Caco-2 (cell line): ENCODE data around the gene SMR3A. TPM values are rescaled to one million over a fixed set of nuclear protein-coding genes. Genes with fewer than 3 reads are reported as not detected.

Experiments used
- BruUV-seq: library from RNA; stranded (reverse); fragments of 400-500 nt; replicated peaks from 2 replicates; lab custom pipeline; 2021; lab: Mats Ljungman, UMichigan
- CTCF ChIA-PET: fragments of 300-600 bp; sonication (Branson Sonifier 250); formaldehyde crosslinking; loops from one replicate; lab custom pipeline; 2022; ENCODE audit warnings: antibody characterized with exemption; lab: Charles Lee
- POLR2A ChIA-PET: fragments of 300-600 bp; sonication (Branson Sonifier 250); formaldehyde crosslinking; loops from one replicate; lab custom pipeline; 2022; ENCODE audit warnings: antibody characterized with exemption; lab: Charles Lee
- DNase-seq, 2 experiments: peaks; one replicate each; pipeline versions ENCODE4 v3.0.0 to v3.0.0-alpha.2; 2020 to 2022
- H3K27me3 ChIP-seq: replicated peaks from 2 replicates; pipeline ENCODE4 v1.6.0; 2011; ENCODE audit warnings: low read length; ENCODE audit not compliant: control insufficient read depth, insufficient read depth
- H3K36me3 ChIP-seq: 2 replicates; pipeline ENCODE4 v1.5.1; 2011; ENCODE audit warnings: low read length; ENCODE audit not compliant: control insufficient read depth, insufficient read depth
- H3K4me1 ChIP-seq: fragments of 250-450 bp; sonication (Bioruptor Pico); 2 replicates; pipeline ENCODE4 v1.5.1; 2020; ENCODE audit warnings: mild to moderate bottlenecking
- H3K4me3 ChIP-seq: 2 replicates; pipeline ENCODE4 v1.5.1; 2011; ENCODE audit warnings: low read depth, mild to moderate bottlenecking, control low read depth, low read length
- H3K9me3 ChIP-seq: fragments of 250-450 bp; sonication (Bioruptor Pico); 2 replicates; pipeline ENCODE4 v1.5.1; 2020; ENCODE audit warnings: mild to moderate bottlenecking, moderate library complexity
- H3K27ac Mint-ChIP-seq: one replicate; pipeline ENCODE4 v1.8.0; 2022; ENCODE audit warnings: mixed read lengths; ENCODE audit not compliant: unreplicated experiment
- H3K27me3 Mint-ChIP-seq: one replicate; pipeline ENCODE4 v1.8.0; 2022; ENCODE audit warnings: mixed read lengths; ENCODE audit not compliant: insufficient read depth, unreplicated experiment
- H3K36me3 Mint-ChIP-seq: one replicate; pipeline ENCODE4 v1.8.0; 2022; ENCODE audit warnings: mild to moderate bottlenecking, mixed read lengths; ENCODE audit not compliant: insufficient read depth, unreplicated experiment
- H3K4me1 Mint-ChIP-seq: one replicate; pipeline ENCODE4 v1.8.0; 2022; ENCODE audit warnings: low read depth, mixed read lengths; ENCODE audit not compliant: unreplicated experiment
- H3K4me3 Mint-ChIP-seq: one replicate; pipeline ENCODE4 v1.8.0; 2022; ENCODE audit warnings: mild to moderate bottlenecking, moderate library complexity, mixed read lengths; ENCODE audit not compliant: unreplicated experiment
- H3K9me3 Mint-ChIP-seq: one replicate; pipeline ENCODE4 v1.8.0; 2022; ENCODE audit warnings: mixed read lengths; ENCODE audit not compliant: unreplicated experiment
- intact Hi-C: fragments of 100-400 bp; cut with micrococcal nuclease; formaldehyde crosslinking; loops from one replicate; pipeline ENCODE4 v1.10.0; 2022; ENCODE audit not compliant: unreplicated experiment
- total RNA-seq: library from RNA; stranded (reverse); gene quantifications from 2 replicates; pipeline ENCODE4 v1.2.3, GENCODE V29; 2022
- TF ChIP-seq, protein P1 (sequence below), 2 experiments: fragments of 200-600 bp in 1 of 2; IDR thresholded peaks; 1 replicate in 1 of 2; 2 replicates in 1 of 2; pipeline versions ENCODE4 v1.5.1 to v1.8.0; 2011 to 2022; ENCODE audit warnings: antibody characterized with exemption in 1 of 2, control low read depth in 1 of 2, inconsistent platforms in 1 of 2, low read depth in 1 of 2, low read length in 1 of 2, mild to moderate bottlenecking in 1 of 2, moderate library complexity in 1 of 2; ENCODE audit not compliant: insufficient read depth in 1 of 2, severe bottlenecking in 1 of 2, unreplicated experiment in 1 of 2

The SMR3A gene
- total RNA-seq, 1 experiment from 2014 or later: not detected

GRCh38 chr4:70326052-70326451, 34.5 kb upstream of the SMR3A start:
- Mint-ChIP-seq H3K4me3 (no peak overlapping the region), H3K4me1 (no peaks in the 10 kb centered on the region), H3K9me3 (no peaks in the 10 kb centered on the region), H3K27ac (no peak overlapping the region), H3K36me3 (no peaks in the 10 kb centered on the region), H3K27me3 (peaks cover 4% of the 10 kb centered on the region)
- no peak for DNase-seq
- Histone ChIP-seq H3K9me3 (no peaks in the 10 kb centered on the region), H3K4me1 (no peaks in the 10 kb centered on the region), H3K36me3 (no peaks in the 10 kb centered on the region), H3K27me3 (no peaks in the 10 kb centered on the region), H3K4me3 (no peak overlapping the region)
- intact Hi-C loops: no loop called here
- ChIA-PET POLR2A (no interaction called here), CTCF (no interaction called here)
- no TSS peak for BruUV-seq
- TF ChIP-seq, protein P1, sequence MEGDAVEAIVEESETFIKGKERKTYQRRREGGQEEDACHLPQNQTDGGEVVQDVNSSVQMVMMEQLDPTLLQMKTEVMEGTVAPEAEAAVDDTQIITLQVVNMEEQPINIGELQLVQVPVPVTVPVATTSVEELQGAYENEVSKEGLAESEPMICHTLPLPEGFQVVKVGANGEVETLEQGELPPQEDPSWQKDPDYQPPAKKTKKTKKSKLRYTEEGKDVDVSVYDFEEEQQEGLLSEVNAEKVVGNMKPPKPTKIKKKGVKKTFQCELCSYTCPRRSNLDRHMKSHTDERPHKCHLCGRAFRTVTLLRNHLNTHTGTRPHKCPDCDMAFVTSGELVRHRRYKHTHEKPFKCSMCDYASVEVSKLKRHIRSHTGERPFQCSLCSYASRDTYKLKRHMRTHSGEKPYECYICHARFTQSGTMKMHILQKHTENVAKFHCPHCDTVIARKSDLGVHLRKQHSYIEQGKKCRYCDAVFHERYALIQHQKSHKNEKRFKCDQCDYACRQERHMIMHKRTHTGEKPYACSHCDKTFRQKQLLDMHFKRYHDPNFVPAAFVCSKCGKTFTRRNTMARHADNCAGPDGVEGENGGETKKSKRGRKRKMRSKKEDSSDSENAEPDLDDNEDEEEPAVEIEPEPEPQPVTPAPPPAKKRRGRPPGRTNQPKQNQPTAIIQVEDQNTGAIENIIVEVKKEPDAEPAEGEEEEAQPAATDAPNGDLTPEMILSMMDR (IDR thresholded peaks at IDR 0.05; ENCODE audit: insufficient read depth in 1 of 2, low read depth in 1 of 2, low read length in 1 of 2, severe bottlenecking in 1 of 2, unreplicated experiment in 1 of 2): no peak

- Histone ChIP-seq H3K27me3 (no peaks in the 10 kb centered on the region), H3K4me1 (no peaks in the 10 kb centered on the region), H3K36me3 (no peaks in the 10 kb centered on the region), H3K9me3 (no peaks in the 10 kb centered on the region), H3K4me3 (no peak within 1 kb of the TSS)
- POLR2A ChIA-PET: no interaction called here
- H3K4me1 Mint-ChIP-seq: no peaks in the 10 kb centered on the region
- TF ChIP-seq, protein P1 (IDR thresholded peaks at IDR 0.05; ENCODE audit: insufficient read depth in 1 of 2, low read depth in 1 of 2, low read length in 1 of 2, severe bottlenecking in 1 of 2, unreplicated experiment in 1 of 2): no peak
- intact Hi-C loops: no loop called here
- CTCF ChIA-PET: no interaction called here
- H3K4me3 Mint-ChIP-seq: no peak within 1 kb of the TSS
- no peaks in the 10 kb centered on the region for H3K36me3 Mint-ChIP-seq
- H3K9me3 Mint-ChIP-seq: no peaks in the 10 kb centered on the region
- BruUV-seq: no TSS peak
- no peak for DNase-seq
- H3K27me3 Mint-ChIP-seq: peaks cover 14% of the 10 kb centered on the region
- no peak within 1 kb of the TSS for H3K27ac Mint-ChIP-seq
Observed at GRCh38 chr4:70334681-70335080, 25.9 kb upstream of the SMR3A start, which contains the start of gene CABS1. TSS of gene CABS1 (plus strand) at chr4:70334981. CDS start at chr4:70335040, 59 bp downstream.

- TF ChIP-seq, protein P1 (IDR thresholded peaks at IDR 0.05; ENCODE audit: insufficient read depth in 1 of 2, low read depth in 1 of 2, low read length in 1 of 2, severe bottlenecking in 1 of 2, unreplicated experiment in 1 of 2): no peak
- Histone ChIP-seq H3K36me3 (no peaks in the 10 kb centered on the region), H3K4me1 (no peaks in the 10 kb centered on the region), H3K4me3 (no peak overlapping the region), H3K9me3 (no peaks in the 10 kb centered on the region), H3K27me3 (no peaks in the 10 kb centered on the region)
- DNase-seq: no peak
- H3K4me3 Mint-ChIP-seq: no peak overlapping the region
- H3K36me3 Mint-ChIP-seq: no peaks in the 10 kb centered on the region
- no peak overlapping the region for H3K27ac Mint-ChIP-seq
- no TSS peak for BruUV-seq
- no peaks in the 10 kb centered on the region for H3K4me1 Mint-ChIP-seq
- H3K27me3 Mint-ChIP-seq: peaks cover 14% of the 10 kb centered on the region
- intact Hi-C loops: no loop called here
- CTCF ChIA-PET: no interaction called here
- H3K9me3 Mint-ChIP-seq: no peaks in the 10 kb centered on the region
- POLR2A ChIA-PET: no interaction called here
Observed at GRCh38 chr4:70336043-70336442, 24.5 kb upstream of the SMR3A start.
